ENCODE measurements around the gene FMNL2.
A peak's percentile ranks its signal among the peaks of the same experiment; 100 is the strongest.

FMNL2 gene

GRCh38 chr2:152413228-152414030 is 78.5 kb downstream of the FMNL2 start:
- no peaks in the 10 kb centered on the region for H3K36me3 Mint-ChIP-seq (ENCODE audit: low read depth)
- H3K4me1 Mint-ChIP-seq (ENCODE audit: low read depth), result peaks cover 24% of the 10 kb centered on the region
- H3K27ac Mint-ChIP-seq, result no peak overlapping the region
- no peaks in the 10 kb centered on the region for H3K9me3 Mint-ChIP-seq
- H3K4me3 Mint-ChIP-seq, result no peak overlapping the region
- peaks cover 25% of the 10 kb centered on the region for H3K27me3 Mint-ChIP-seq

- peak overlapping the region; percentile 26 for H3K27ac Mint-ChIP-seq
- peaks cover 24% of the 10 kb centered on the region for H3K4me1 Mint-ChIP-seq (ENCODE audit: low read depth)
Observed at GRCh38 chr2:152415231-152415642, 80.3 kb downstream of the FMNL2 start.

GRCh38 chr2:152415796-152416195 is 80.8 kb downstream of the FMNL2 start:
- Mint-ChIP-seq H3K4me1 (ENCODE audit: low read depth) (peaks cover 24% of the 10 kb centered on the region), H3K4me3 (no peak overlapping the region), H3K27ac (peak overlapping the region; percentile 14)

More at GRCh38 chr2:152415231-152415642, 80.3 kb downstream of the FMNL2 start:
- Mint-ChIP-seq H3K27me3 (peaks cover 17% of the 10 kb centered on the region), H3K4me3 (no peak overlapping the region), H3K36me3 (ENCODE audit: low read depth) (no peaks in the 10 kb centered on the region), H3K9me3 (no peaks in the 10 kb centered on the region)

GRCh38 chr2:152418688-152419087 is 83.7 kb downstream of the FMNL2 start:
- H3K4me3 Mint-ChIP-seq, result no peak overlapping the region

More at GRCh38 chr2:152415796-152416195, 80.8 kb downstream of the FMNL2 start:
- Mint-ChIP-seq H3K27me3 (peaks cover 22% of the 10 kb centered on the region), H3K9me3 (no peaks in the 10 kb centered on the region), H3K36me3 (ENCODE audit: low read depth) (no peaks in the 10 kb centered on the region)

GRCh38 chr2:152419944-152420343 is 85.0 kb downstream of the FMNL2 start:
- Mint-ChIP-seq H3K4me3 (no peak overlapping the region), H3K27ac (no peak overlapping the region)

More at GRCh38 chr2:152418688-152419087, 83.7 kb downstream of the FMNL2 start:
- H3K4me1 Mint-ChIP-seq (ENCODE audit: low read depth), result peaks cover 28% of the 10 kb centered on the region
- no peak overlapping the region for H3K27ac Mint-ChIP-seq
- no peaks in the 10 kb centered on the region for H3K9me3 Mint-ChIP-seq
- no peaks in the 10 kb centered on the region for H3K36me3 Mint-ChIP-seq (ENCODE audit: low read depth)
- peaks cover 22% of the 10 kb centered on the region for H3K27me3 Mint-ChIP-seq

GRCh38 chr2:152420363-152420762 is 85.4 kb downstream of the FMNL2 start:
- Mint-ChIP-seq H3K9me3 (no peaks in the 10 kb centered on the region), H3K36me3 (ENCODE audit: low read depth) (no peaks in the 10 kb centered on the region), H3K4me3 (no peak overlapping the region), H3K27me3 (peaks cover 16% of the 10 kb centered on the region), H3K4me1 (ENCODE audit: low read depth) (peaks cover 13% of the 10 kb centered on the region), H3K27ac (no peak overlapping the region)

More at GRCh38 chr2:152419944-152420343, 85.0 kb downstream of the FMNL2 start:
- H3K27me3 Mint-ChIP-seq, result peaks cover 16% of the 10 kb centered on the region
- peaks cover 17% of the 10 kb centered on the region for H3K4me1 Mint-ChIP-seq (ENCODE audit: low read depth)
- no peaks in the 10 kb centered on the region for H3K36me3 Mint-ChIP-seq (ENCODE audit: low read depth)
- no peaks in the 10 kb centered on the region for H3K9me3 Mint-ChIP-seq

- H3K27me3 Mint-ChIP-seq, result peaks cover 16% of the 10 kb centered on the region
- H3K9me3 Mint-ChIP-seq, result no peaks in the 10 kb centered on the region
- H3K4me1 Mint-ChIP-seq (ENCODE audit: low read depth), result peaks cover 7% of the 10 kb centered on the region
- H3K36me3 Mint-ChIP-seq (ENCODE audit: low read depth), result no peaks in the 10 kb centered on the region
- H3K27ac Mint-ChIP-seq, result no peak overlapping the region
- H3K4me3 Mint-ChIP-seq, result no peak overlapping the region
Observed at GRCh38 chr2:152420936-152421335, 86.0 kb downstream of the FMNL2 start.

GRCh38 chr2:152421521-152422370 is 86.8 kb downstream of the FMNL2 start:
- Mint-ChIP-seq H3K27ac (no peak overlapping the region), H3K9me3 (no peaks in the 10 kb centered on the region), H3K4me1 (ENCODE audit: low read depth) (peaks cover 4% of the 10 kb centered on the region), H3K4me3 (no peak overlapping the region), H3K36me3 (ENCODE audit: low read depth) (no peaks in the 10 kb centered on the region), H3K27me3 (peaks cover 16% of the 10 kb centered on the region)

- Mint-ChIP-seq H3K4me1 (ENCODE audit: low read depth) (peaks cover 4% of the 10 kb centered on the region), H3K27ac (no peak overlapping the region), H3K27me3 (peaks cover 16% of the 10 kb centered on the region), H3K9me3 (no peaks in the 10 kb centered on the region), H3K36me3 (ENCODE audit: low read depth) (no peaks in the 10 kb centered on the region), H3K4me3 (no peak overlapping the region)
Observed at GRCh38 chr2:152423684-152424083, 88.7 kb downstream of the FMNL2 start.

- H3K4me3 Mint-ChIP-seq, result no peak overlapping the region
- no peaks in the 10 kb centered on the region for H3K36me3 Mint-ChIP-seq (ENCODE audit: low read depth)
- H3K4me1 Mint-ChIP-seq (ENCODE audit: low read depth), result peaks cover 4% of the 10 kb centered on the region
- H3K27me3 Mint-ChIP-seq, result peaks cover 6% of the 10 kb centered on the region
- no peaks in the 10 kb centered on the region for H3K9me3 Mint-ChIP-seq
- no peak overlapping the region for H3K27ac Mint-ChIP-seq
Observed at GRCh38 chr2:152425765-152426727, 91.1 kb downstream of the FMNL2 start.

- no peak overlapping the region for H3K27ac Mint-ChIP-seq
- H3K4me3 Mint-ChIP-seq, result no peak overlapping the region
Observed at GRCh38 chr2:152426801-152427200, 91.8 kb downstream of the FMNL2 start.

GRCh38 chr2:152427902-152428301 is 92.9 kb downstream of the FMNL2 start:
- Mint-ChIP-seq H3K27me3 (no peaks in the 10 kb centered on the region), H3K4me3 (no peak overlapping the region), H3K9me3 (no peaks in the 10 kb centered on the region), H3K36me3 (ENCODE audit: low read depth) (no peaks in the 10 kb centered on the region), H3K4me1 (ENCODE audit: low read depth) (no peaks in the 10 kb centered on the region), H3K27ac (no peak overlapping the region)

More at GRCh38 chr2:152426801-152427200, 91.8 kb downstream of the FMNL2 start:
- H3K27me3 Mint-ChIP-seq, result peaks cover under 1% of the 10 kb centered on the region
- H3K4me1 Mint-ChIP-seq (ENCODE audit: low read depth), result no peaks in the 10 kb centered on the region
- no peaks in the 10 kb centered on the region for H3K36me3 Mint-ChIP-seq (ENCODE audit: low read depth)
- H3K9me3 Mint-ChIP-seq, result no peaks in the 10 kb centered on the region

- H3K27ac Mint-ChIP-seq, result no peak overlapping the region
- no peaks in the 10 kb centered on the region for H3K36me3 Mint-ChIP-seq (ENCODE audit: low read depth)
- H3K4me1 Mint-ChIP-seq (ENCODE audit: low read depth), result no peaks in the 10 kb centered on the region
- H3K4me3 Mint-ChIP-seq, result no peak overlapping the region
- H3K27me3 Mint-ChIP-seq, result no peaks in the 10 kb centered on the region
- no peaks in the 10 kb centered on the region for H3K9me3 Mint-ChIP-seq
Observed at GRCh38 chr2:152428800-152429582, 94.0 kb downstream of the FMNL2 start.
